Activated effector memory CD4-positive, alpha-beta T cell treated with anti-CD3 and anti-CD28 coated beads, Interleukin-2, amount 50 U/mL, for 16 hours (primary cell): Measurements from ENCODE around the gene GPR132.
A peak's percentile ranks its signal among the peaks of the same experiment; 100 is the strongest.
"Not testable (repeated sequence)": the region's sequence is repeated elsewhere in the genome, so short reads cannot be mapped to it uniquely, and the experiment has no call there.

ENCODE experiments used
- DNase-seq: peaks from one replicate; pipeline ENCODE4 v3.0.0-alpha.2; 2020

The GPR132 gene

GRCh38 chr14:105073720-105074600, 8.7 kb upstream of the GPR132 start:
- no peak for DNase-seq

GRCh38 chr14:105072892-105073719, 7.9 kb upstream of the GPR132 start:
- DNase-seq: no peak

- DNase-seq: no peak
These were observed 7.2 kb upstream of the GPR132 start for GRCh38 chr14:105072381-105072861.

GRCh38 chr14:105071942-105072341, 6.7 kb upstream of the GPR132 start:
- DNase-seq: no peak

- no peak for DNase-seq
These were observed 6.1 kb upstream of the GPR132 start for GRCh38 chr14:105071326-105071725.

- peak; percentile 75 for DNase-seq
These were observed 5.5 kb upstream of the GPR132 start for GRCh38 chr14:105070760-105071137.

- DNase-seq: peak; percentile 78
These were observed 4.9 kb upstream of the GPR132 start for GRCh38 chr14:105069871-105070759.

- DNase-seq: no peak
These were observed 4.3 kb upstream of the GPR132 start for GRCh38 chr14:105069522-105069870.

GRCh38 chr14:105068818-105069217, 3.6 kb upstream of the GPR132 start:
- DNase-seq: no peak

- peak; percentile 58 for DNase-seq
These were observed 2.7 kb upstream of the GPR132 start for GRCh38 chr14:105067969-105068301.

GRCh38 chr14:105067140-105067968, 2.1 kb upstream of the GPR132 start:
- DNase-seq: peak; percentile 88

GRCh38 chr14:105066240-105067071, 1.2 kb upstream of the GPR132 start:
- peak; percentile 67 for DNase-seq

GRCh38 chr14:105064721-105065143, 498 bp downstream of the GPR132 start:
- DNase-seq: peak; percentile 78

- no peak for DNase-seq
These were observed 1.2 kb downstream of the GPR132 start for GRCh38 chr14:105064001-105064400.

GRCh38 chr14:105063506-105063905, 1.7 kb downstream of the GPR132 start:
- not testable (repeated sequence) for DNase-seq

GRCh38 chr14:105063056-105063455, 2.2 kb downstream of the GPR132 start:
- no peak for DNase-seq

- no peak for DNase-seq
These were observed 3.2 kb downstream of the GPR132 start for GRCh38 chr14:105062048-105062433.

GRCh38 chr14:105061428-105062047, 3.7 kb downstream of the GPR132 start:
- peak; percentile 87 for DNase-seq

- peak; percentile 75 for DNase-seq
These were observed 4.3 kb downstream of the GPR132 start for GRCh38 chr14:105060751-105061427.
